SKM-1 treated with dmso at 0.1 percent for 144 hours (cell line): ENCODE results near the gene B4GALT6.
A peak's percentile ranks its signal among the peaks of the same experiment; 100 is the strongest.

Experiments
- DNase-seq: peaks from one replicate; lab custom pipeline; 2025; ENCODE audit not compliant: unreplicated experiment; lab: John Stamatoyannopoulos, UW

The B4GALT6 gene

GRCh38 chr18:31596081-31596872 lies 88.1 kb downstream of the B4GALT6 start:
- DNase-seq = no peak

DNA sequence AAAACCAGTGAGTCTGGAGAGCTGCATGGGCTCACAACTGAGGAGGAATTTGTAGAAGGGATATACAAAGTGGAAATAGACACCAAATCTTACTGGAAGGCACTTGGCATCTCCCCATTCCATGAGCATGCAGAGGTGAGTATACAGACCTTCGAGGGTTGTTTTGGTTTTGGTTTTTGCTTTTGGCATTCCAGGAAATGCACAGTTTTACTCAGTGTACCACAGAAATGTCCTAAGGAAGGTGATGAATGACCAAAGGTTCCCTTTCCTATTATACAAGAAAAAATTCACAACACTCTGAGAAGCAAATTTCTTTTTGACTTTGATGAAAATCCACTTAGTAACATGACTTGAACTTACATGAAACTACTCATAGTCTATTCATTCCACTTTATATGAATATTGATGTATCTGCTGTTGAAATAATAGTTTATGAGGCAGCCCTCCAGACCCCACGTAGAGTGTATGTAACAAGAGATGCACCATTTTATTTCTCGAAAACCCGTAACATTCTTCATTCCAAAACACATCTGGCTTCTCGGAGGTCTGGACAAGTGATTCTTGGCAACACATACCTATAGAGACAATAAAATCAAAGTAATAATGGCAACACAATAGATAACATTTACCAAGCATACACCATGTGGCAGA lies 89.1 kb downstream of the B4GALT6 start:
- no peak for DNase-seq

GRCh38 chr18:31592506-31593157 lies 91.7 kb downstream of the B4GALT6 start:
- no peak for DNase-seq

GRCh38 chr18:31591628-31592027 lies 92.8 kb downstream of the B4GALT6 start, which contains the start of gene TTR:
TSS of gene TTR (plus strand) at chr18:31591877. CDS start at chr18:31591903, 26 bp downstream.
- no peak for DNase-seq

- no peak for DNase-seq
Measured at GRCh38 chr18:31591113-31591512, 93.3 kb downstream of the B4GALT6 start.

GRCh38 chr18:31590570-31590969 lies 93.8 kb downstream of the B4GALT6 start:
- DNase-seq = no peak

DNA sequence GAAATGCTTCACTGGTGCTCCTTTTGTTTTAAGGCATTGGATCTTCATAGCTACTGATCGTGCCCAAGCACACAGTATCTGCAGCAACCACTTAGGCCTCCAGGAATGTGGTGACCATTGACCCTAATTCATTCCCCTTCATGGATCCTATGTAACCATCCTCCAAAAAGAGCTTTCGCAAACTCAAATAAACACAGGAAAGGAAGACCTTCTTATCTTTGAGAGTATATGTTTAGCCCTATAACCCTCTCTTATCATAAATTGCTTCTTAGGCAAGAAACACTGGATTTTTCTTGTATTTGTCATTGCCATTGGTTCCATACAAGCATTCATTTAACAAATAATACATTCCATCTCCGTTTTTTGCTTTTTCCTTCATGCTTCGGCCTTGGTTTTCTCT lies 96.9 kb downstream of the B4GALT6 start:
- DNase-seq = no peak

- no peak for DNase-seq
Measured at GRCh38 chr18:31586616-31587015, 97.8 kb downstream of the B4GALT6 start.

GRCh38 chr18:31585991-31586390 lies 98.4 kb downstream of the B4GALT6 start:
- DNase-seq = no peak

DNA sequence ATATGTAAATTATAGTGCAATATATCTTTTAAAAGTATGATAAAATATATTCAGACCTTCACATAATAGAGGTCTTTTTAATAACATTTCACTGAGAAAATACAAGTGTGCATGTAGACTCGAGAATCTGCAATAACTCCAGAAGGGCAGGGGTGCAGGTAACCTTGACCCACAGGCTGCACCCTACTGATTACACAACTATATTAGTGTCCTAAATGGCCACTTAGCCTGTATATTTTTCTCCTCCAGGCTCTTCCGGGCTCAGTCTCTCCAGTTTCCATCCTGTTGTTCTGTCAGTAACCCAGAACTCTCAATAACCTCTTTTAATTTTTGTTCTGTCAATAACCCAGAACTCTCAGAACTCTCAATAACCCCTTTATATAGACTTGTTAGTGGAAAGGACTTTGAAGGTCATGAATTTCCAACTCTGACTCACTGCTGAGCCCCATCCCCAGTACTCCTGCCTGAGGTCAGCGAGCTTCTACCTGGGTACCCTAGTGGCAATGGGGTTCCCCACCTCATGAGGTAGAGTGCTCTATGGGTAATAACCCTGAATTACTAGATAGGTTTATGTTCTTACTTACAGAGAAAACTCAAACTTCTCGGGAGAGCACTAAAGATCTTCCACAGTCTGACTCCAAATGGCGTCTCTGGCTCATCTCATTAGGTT lies 101.1 kb downstream of the B4GALT6 start:
- DNase-seq = no peak

DNA sequence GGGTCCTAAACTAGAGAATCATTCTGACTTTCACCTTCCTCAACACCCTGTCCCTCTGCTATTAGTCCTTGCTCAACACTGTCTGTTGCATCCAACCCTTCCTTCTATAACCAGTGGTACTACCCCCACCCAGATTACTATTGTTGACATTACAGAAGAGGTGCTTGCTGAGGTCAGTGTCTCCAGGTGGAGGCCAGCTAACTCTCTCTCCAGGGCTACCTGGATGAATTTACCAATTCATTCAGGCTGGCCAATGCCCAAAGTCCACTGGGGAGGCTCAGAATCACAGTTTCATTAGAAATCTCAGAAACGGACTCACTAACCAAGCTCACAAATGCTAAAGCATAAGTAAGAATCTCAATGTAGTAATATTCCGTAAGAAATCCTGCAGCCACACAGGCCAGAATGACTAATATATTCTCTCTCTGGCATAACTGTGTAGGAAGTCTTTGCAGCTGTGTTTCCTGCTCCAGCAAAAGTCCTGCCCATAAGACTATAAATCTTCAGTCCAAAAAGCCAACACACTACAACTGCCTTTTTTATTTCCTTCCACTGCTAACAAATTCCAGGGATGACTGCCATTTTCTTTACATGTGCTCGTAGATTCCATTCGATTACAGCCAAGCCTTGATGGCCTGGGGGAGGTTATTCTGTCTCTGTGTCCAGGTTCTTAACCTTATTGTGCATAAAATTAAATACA lies 102.7 kb downstream of the B4GALT6 start:
- DNase-seq = no peak

DNA sequence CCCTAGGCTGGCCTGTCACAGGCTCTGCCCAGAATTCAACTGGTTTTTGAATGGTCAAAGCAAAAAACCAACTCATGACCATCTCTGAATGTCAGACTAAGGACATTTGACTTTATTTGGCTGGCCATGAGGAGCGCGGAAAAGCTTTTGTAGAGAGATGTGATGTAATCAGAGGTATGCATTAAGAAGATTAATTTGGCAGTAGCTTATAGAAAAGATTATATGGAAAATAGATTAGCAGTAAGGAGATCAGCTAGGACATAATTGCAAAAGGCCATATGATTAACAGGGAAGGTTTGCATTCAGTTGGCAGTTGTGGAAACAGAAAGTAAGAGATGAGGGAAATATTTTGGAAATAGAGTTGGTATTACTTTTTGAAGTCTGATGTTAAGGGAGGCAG lies 105.0 kb downstream of the B4GALT6 start:
- no peak for DNase-seq

- no peak for DNase-seq
Measured at GRCh38 chr18:31578126-31578525, 106.3 kb downstream of the B4GALT6 start.

DNA sequence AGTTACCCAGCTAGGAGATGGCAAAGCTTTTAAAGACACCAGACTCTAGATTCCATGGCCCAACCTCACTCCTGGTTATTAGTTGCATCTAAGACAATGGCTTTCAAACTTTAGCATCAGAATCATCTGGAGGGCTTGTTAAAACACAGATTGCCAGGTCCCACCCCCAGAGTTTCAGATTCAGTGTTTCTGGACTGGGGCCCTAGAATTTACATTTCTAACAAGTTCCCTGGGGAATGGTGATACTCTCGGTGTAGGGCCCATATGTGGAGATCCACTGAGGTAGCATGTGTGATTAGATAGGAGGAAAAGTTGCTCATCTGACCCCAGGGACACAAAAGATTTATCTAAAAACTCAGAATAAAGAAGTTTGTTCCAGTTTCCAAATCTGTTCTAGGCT lies 107.2 kb downstream of the B4GALT6 start:
- no peak for DNase-seq

DNA sequence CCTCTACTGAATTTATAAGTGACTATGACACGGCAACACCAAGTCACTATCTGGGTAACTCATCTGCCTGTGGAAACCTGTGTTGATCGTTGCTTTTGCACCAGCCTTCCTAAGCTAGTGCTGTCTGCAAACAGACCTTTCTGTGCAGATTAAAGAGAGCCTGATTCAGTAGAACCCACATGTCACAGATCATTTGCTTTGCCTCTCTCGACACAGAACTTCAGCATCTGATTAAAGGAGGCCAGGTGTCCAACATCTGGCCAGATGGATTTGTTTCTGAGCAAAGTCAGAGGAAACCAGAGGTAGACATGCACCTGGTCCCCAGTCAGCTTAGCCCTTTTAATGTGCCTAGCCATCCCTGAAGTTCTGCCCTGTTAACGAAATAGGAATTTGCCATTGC lies 107.7 kb downstream of the B4GALT6 start:
- no peak for DNase-seq

- no peak for DNase-seq
Measured at GRCh38 chr18:31575515-31576257, 108.7 kb downstream of the B4GALT6 start.

DNA sequence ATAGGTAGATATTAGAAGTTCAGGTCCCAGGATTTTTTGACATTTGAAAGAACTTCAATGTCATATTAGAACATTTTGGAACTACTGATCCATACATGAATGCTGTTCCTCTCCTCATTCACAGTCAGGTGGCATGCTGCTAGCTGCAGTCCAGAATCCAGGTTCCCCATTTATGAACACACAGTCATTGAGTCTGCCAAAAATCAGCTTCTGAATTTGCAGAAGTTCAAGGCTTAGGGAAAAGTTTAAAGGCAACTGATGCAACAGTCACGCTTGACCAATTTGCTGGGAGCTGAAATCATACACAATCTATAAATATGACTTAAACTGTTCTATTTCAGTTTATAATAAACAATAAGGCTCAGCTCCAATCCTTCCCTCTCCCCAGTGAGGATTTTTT lies 110.0 kb downstream of the B4GALT6 start:
- DNase-seq = peak; percentile 87
